AML-193 (cell line): ENCODE measurements around the gene OTOG.
"Not testable (repeated sequence)": the region's sequence is repeated elsewhere in the genome, so short reads cannot be mapped to it uniquely, and the experiment has no call there.

ENCODE experiments used
- DNase-seq, 2 experiments: peaks; one replicate each; lab custom pipeline; 2025; lab: John Stamatoyannopoulos, UW

Gene OTOG

DNA sequence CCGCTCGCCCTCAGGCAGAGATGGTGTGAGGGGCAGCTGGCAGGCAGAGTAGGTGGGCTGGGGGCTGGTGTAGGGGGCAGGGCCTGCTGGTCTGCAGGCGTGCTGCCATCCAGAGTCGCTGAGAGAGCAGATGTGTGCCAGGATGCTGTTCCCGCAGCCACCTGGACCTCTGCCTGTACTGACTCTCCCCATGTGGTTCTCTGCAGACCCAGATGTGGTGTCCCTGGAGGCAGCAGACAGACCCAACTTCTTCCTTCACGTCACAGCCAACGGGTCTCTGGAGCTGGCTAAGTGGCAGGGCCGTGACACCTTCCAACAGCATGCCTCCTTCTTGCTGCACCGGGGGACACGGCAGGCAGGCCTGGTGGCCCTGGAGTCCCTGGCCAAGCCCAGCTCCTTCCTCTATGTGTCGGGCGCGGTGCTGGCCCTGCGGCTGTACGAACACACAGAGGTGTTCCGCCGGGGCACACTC lies 58.6 kb downstream of the OTOG start:
- no peak for DNase-seq

DNA sequence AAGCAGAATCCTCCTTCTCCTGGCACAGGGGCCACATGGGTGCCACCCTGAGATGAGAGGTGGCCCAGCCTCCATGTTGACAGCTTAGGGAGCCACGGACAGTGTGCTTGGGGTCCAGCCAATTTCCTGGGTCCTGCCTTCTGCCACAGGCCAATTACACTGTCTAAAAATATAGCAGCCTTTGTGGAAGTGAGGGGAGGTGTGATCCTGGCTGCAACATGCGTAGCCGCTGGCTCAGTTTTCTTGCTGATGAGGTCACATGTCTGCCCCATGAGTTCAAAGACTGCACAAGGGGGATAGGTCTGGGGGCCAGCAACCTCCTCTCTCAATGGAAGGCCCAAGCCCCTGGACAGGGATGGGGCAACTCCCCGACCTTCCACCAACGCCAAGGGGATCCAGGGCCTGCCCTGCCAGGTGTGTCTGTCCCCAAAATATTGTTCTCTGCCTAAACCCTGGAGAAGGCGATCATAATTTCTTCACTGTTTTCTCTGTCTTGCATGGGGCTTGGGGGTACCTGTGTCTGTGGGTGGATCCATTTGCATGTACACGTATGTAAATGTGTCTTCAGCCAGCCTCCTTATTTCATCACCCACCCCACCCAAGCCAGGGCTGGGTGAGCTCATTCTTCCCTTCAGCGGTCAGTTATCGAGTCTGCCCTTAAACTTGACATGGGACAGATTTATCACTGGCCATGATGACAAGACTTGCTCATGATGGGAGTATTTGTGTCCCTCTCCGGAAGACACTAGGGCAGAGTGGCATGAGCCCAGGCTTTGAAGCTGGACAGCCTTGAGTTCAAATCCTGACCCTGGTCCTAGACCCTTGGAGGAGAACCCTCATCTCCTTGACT lies 59.4 kb downstream of the OTOG start:
- DNase-seq = no peak

DNA sequence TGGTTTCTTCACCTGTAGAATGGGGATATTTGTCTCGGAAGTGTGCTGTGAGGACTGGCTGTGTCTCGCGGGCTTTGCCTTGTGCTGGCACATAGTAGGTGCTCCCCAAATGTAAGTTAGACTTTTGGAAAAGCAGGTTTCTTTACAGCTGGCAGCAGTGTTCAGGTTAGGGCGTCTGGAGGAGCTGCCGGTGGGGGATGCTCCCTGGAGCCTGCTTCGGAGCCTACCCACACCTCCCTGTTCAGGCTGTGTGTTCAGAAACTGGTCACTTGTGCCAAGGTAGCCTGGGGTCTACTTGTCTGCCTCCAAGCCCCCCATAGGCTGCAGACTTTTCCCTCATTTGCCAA lies 60.0 kb downstream of the OTOG start:
- DNase-seq = no peak

DNA sequence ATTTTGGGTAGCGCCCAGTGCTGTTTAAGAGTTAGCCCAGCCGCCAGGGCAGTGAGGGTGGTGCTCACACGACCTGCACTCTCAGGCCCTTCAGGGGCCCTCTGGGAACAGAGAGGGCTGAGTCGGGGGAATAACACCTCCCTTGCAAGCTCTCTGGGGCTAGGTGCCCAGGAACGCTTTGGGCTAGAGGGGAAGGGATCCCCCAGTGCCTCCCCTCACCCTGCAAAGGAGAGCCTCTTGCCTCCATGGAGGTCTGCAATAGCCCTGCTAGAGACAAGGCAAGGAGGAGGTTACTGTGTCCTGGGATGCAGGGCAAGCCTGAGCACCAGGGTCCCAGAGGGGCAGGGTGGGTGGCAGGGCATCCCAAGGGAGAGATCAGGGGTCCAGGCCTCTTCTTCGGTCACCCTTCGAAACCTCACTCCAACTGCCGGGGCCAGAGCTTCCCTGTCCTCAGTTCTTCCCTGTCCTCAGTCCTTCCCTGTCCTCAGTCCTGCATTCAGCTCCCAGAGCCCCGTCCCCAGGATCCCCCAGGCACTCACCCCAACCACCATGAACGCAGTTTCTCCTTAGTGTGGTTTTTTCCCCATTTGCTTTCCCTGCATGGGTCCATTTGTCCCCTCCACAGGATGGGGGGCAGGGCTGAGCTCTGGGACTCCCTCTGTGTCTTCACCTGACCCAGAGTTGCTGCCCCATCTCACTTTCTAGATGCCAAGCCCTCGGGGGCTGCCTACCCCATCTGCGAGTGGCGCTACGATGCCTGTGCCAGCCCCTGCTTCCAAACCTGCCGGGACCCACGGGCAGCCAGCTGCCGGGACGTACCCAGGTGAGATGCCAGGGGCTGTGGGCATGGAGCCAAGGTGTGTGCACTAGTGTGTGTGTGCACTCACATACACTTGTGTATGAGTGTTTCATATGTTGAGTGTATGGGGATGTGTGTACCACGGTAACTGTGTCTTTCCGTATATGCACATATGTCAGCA lies 60.8 kb downstream of the OTOG start:
- no peak for DNase-seq

DNA sequence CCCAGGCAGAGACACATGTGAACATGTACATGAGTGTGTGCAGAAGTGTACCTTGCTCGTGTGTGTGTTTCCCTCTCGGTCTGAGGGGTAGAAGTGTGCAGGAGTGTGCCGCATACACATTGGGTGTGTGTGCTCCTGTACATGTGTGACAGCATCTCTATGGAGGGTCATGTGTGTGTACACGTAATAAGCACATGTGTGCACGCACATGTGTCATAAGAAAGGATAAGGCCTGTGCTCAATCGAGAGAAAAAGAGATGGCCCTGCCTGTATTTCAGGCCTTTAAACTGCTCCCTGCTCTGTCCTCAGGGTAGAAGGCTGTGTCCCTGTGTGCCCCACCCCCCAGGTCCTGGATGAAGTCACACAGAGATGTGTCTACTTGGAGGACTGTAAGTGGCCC lies 61.8 kb downstream of the OTOG start:
- DNase-seq = no peak

DNA sequence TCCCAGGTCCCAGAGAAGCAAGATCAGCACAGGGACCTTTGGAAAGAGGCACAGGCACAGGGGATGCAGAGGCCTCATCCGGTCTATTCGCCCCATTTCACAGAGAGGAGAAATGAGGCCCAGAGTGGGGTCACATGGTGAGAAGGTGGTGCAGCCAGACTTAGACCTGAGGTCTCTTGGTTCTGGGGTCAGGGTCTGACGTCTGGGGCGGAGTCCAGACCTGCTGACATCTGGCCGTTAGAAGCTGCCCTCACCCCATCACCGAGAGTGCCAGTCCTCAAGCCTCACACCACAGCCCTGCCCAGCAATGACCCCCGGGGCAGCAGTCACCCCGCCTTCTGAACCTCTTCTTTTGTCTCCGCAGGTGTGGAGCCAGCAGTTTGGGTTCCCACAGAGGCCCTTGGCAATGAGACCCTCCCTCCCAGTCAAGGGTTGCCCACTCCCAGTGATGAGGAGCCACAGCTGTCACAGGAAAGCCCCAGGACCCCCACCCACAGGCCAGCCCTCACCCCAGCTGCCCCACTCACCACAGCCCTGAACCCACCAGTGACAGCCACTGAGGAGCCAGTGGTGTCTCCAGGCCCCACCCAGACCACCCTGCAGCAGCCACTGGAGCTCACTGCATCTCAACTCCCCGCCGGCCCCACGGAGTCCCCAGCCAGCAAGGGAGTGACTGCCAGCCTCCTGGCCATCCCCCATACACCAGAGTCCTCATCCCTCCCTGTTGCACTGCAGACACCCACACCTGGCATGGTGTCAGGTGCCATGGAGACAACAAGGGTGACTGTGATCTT lies 62.4 kb downstream of the OTOG start:
- no peak for DNase-seq

DNA sequence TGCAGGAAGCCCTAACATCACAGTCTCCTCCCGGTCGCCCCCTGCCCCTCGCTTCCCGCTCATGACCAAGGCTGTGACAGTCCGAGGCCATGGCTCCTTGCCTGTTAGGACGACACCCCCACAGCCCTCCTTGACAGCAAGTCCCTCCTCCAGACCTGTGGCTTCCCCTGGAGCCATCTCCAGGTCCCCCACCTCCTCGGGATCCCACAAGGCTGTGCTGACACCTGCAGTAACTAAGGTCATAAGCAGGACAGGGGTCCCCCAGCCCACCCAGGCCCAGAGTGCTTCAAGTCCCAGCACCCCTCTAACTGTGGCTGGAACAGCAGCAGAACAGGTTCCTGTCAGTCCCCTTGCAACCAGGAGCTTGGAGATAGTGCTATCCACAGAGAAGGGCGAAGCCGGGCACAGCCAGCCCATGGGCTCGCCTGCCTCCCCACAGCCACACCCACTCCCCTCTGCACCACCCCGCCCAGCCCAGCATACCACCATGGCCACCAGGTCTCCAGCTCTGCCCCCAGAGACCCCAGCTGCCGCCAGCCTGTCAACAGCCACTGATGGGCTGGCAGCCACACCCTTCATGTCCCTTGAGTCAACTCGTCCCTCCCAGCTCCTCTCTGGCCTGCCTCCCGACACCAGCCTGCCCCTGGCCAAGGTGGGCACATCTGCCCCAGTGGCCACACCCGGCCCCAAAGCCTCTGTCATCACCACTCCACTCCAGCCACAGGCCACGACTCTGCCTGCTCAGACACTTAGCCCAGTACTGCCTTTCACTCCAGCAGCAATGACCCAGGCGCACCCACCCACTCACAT lies 63.2 kb downstream of the OTOG start:
- no peak for DNase-seq

DNA sequence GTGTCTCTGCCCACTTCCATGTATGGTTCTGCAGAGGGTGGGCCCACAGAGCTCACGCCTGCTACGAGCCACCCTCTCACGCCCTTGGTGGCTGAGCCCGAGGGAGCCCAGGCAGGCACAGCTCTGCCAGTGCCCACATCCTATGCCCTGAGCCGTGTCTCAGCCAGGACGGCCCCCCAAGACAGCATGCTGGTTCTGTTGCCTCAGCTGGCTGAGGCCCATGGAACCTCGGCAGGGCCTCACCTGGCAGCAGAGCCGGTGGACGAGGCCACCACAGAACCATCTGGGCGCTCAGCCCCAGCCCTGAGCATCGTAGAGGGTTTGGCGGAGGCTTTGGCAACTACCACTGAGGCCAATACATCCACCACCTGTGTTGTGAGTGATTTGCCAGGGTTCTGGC lies 64.0 kb downstream of the OTOG start:
- no peak for DNase-seq

DNA sequence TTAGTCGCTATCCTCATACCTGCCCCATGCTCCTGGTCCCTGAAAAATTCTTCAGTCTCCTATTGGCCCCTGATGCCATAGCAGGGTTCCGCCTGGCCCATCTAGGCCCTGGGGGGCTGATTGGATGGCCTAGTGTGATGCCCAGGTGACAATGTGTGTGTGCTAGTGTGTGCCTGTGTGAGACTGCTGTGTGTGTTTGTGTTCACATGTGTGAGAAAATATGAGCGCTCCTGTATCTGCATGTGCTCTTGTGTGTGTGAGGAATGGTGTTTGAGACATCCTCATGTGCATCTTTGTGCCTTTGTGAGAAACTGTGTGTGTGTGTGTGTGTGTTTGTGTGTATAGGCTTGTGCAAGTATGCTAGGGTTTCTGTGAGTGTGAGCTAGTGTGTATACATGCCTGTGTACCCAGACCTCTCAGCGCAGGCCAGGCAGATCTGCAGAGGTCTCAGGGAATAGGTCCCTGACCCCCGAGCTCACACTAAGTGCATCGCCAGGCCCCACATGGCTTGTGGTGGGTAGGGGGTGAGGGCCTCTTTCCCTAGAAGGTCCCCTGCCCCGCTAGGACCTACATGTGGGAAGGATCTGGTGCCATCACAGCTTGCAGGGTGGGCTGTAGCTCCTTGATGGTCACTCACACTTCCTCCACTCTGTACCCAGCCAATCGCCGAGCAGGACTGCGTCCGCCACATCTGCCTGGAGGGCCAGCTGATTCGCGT lies 64.6 kb downstream of the OTOG start:
- DNase-seq = no peak

DNA sequence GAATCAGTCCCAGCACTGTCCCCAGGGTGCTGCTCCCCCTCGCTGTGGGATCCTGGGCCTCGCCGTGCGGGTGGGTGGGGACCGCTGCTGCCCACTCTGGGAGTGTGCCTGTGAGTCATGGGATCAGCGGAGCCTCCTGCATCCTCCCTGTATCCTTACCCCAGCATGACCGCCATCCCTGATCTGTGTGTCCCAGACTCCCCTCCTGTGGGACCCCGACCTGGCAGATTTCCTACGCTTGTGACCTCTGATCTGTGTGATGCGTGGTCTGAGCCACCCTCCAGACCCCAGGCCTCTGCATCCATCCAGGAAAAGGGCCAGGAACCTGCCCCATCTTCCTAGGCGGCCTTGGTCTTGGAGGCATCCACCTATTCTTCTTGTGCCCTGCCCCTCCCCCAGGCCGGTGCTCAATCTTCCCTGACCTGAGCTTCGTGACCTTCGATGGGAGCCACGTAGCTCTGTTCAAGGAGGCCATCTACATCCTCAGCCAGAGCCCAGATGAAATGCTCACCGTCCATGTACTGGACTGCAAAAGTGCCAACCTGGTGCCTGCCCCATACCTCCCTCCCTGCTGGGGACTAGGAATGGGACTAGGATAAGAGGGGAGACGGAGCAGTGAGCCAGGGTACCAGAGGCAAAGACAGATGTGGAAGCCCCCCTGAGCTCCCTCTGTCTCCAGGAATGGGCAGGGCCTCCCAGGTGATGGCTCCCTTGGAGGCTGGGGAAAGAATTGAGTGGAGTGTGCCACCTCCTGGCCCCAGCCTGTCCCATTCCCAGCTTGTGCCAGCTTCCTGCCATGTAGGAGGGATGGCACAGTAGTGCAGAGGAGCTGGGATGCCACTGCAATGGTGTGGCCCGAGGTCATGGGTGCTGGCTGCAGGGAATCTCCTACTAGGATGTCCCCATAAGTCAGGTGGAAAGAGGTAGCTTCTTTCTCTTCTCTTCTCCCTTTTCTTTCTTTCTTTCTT lies 65.4 kb downstream of the OTOG start:
- no peak for DNase-seq

DNA sequence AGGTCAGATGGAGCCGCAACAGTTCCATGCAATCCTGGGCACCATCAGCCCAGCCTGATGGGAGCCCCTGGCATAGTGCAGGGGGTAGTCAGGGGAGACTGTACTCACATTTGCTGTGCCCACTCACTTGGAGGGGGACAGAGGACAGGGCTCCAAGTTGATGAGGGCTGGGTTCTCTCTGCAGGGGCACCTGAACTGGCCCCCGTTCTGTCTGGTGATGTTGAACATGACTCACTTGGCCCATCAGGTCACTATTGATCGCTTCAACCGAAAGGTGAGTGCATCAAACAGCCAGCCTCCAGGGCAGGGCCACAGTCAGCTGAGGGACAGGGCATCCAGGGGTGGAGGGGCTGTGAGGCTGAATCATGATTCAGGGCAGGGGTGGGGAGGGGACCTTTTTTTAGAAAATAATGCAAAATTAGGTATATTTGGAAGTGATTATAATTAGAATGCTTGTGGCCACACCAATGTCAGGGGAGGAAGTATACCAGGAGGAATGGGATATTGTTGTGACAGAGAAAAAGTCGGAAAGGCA lies 66.4 kb downstream of the OTOG start:
- no peak for DNase-seq

DNA sequence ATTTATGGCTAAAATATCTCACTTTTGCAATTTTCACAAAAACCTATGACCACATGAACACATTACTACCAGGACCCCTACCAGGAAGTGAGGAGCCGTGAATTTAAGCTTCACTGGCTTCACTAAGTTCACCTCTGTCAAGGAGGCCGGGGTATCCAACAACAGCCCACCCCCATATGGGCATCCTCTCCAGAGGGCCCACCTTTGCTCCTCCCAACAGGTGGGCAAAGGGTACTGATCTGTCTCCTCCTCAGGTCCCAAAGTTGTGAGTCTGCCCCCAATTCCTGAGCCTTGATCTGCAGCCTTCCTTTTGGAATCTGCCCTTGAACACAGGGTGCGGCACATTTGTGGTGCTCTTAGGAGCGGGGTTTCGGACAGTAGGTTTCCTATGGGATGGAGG lies 66.9 kb downstream of the OTOG start:
- DNase-seq = no peak

DNA sequence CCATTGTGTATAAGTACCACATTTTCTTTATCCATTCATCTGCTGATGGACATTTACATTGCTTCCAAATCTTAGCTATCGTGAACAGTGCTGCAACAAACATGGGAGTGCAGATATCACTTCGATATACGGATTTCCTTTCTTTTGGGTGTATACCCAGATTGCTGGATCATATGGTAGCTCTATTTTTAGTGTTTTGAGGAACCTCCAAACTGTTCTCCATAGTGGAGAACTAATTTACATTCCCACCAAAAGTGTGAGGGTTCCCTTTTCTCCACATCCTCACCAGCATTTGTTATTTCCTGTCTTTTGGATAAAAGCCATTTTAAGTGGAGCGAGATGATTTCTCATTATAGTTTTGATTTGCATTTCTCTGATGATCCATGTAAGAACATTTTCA lies 75.7 kb downstream of the OTOG start:
- not testable (repeated sequence) for DNase-seq

DNA sequence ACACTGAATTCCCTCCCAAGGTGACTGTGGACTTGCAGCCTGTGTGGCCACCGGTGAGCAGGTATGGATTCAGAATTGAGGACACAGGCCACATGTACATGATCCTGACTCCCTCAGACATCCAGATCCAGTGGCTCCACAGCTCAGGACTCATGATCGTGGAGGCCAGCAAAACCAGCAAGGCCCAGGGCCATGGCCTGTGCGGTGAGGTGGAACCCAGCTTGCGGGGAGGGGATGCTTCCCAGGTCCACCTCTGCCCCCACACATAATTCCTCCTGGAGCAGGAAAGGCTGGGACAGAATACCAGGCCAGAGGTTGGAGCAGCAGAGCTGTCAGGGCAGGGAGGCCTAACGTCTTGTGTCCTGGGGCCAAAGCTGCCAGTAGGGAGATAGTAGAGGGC lies 82.1 kb downstream of the OTOG start:
- DNase-seq = no peak

DNA sequence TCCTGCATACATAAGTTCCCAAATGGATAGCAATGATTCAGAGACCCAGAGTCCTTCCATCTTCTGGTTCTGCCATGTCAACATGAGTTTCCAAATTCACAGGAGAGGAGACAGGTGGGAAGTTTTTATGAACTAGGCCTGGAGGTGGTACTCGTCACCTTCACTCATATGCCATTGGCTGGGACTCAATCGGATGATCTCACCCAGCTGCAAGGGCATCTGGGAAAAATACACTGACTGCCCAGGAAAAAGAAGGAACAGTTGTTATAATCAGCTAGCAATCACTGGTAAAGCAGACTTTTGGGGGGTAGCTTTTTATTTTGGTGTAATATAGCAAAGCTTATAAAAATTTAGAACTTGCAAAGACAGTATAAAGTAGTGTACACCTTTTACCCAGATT lies 83.9 kb downstream of the OTOG start:
- no peak for DNase-seq

DNA sequence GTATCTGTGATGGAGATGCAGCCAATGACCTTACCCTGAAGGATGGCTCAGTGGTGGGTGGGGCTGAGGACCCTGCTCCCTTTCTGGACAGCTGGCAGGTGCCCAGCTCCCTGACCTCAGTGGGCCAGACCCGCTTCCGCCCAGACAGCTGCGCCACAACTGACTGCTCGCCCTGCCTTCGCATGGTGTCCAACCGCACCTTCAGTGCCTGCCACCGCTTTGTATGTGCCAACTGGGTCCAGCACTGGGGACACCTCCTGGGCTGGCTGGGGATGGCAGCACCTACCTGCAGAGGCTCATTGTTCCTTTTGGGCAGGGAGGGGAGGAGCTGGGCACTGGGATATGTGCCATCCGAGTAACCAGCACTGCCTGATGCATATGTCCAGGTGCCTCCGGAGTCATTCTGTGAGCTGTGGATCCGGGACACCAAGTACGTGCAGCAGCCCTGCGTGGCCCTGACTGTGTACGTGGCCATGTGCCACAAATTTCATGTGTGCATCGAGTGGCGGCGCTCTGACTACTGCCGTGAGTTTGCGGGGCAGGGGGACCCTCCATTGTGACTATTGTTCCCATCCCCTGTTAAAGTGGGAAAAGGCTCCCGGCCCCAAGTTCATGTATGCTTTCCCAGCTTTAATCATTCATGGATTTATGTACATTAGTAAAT lies 84.8 kb downstream of the OTOG start:
- no peak for DNase-seq

DNA sequence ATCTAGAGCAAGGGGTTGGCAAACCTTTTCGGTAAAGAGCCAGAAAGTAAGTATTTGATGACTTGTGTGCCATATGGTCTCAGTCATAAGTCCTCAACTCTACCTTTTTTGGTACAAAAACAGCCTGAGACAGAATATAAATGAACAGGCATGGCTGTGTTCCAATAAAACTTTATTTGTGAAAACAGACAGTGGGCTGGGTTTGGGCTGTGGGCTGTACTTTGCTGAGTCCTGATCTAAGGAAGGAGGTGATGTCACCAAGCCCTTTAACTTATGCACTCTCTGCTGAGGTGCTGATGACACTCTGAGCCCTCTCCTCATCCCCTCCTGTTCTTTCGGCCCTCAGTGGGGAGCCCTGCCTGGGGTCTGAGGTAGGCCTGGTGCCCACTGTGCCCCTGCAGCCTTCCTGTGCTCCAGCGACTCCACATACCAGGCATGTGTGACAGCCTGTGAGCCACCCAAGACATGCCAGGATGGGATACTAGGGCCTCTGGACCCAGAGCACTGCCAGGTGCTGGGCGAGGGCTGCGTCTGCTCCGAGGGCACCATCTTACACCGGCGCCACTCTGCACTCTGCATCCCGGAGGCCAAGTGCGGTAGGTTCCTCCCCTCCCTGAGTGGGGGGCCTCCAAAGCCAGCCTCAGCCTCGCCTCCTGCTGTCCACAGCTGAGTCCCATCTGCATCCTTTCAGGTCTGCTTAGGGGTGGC lies 86.4 kb downstream of the OTOG start:
- DNase-seq = no peak
